Breast epithelium (tissue), 4 donors: ENCODE measurements around the gene CDK5RAP2. TPM values are rescaled to one million over a fixed set of nuclear protein-coding genes. Genes with fewer than 3 reads are reported as not detected.
A peak's percentile ranks its signal among the peaks of the same experiment; 100 is the strongest.

ENCODE experiments used
- DNase-seq, 2 donors: peaks; one replicate each; pipeline ENCODE4 v3.0.0-alpha.2; 2019; ENCODE audit warnings: low spot score in 2 of 2
- H3K27ac ChIP-seq, 2 donors: fragments of 200-600 bp; sonication (generic) in 1 of 2; one replicate each; pipeline ENCODE4 v1.5.1; 2016 to 2019; ENCODE audit warnings: mild to moderate bottlenecking in 1 of 2
- H3K27me3 ChIP-seq, 2 donors: fragments of 200-600 bp; sonication (generic) in 1 of 2; one replicate each; pipeline versions ENCODE4 v1.5.1 to v1.6.0; 2017 to 2019; ENCODE audit warnings: control low read depth in 1 of 2, mild to moderate bottlenecking in 1 of 2
- H3K36me3 ChIP-seq: fragments of 200-600 bp; one replicate; pipeline ENCODE4 v1.5.1; 2019
- H3K4me1 ChIP-seq, 2 donors: fragments of 200-600 bp; sonication (generic); one replicate each; pipeline ENCODE4 v1.5.1; 2016 to 2019; ENCODE audit warnings: control low read depth in 1 of 2
- H3K4me3 ChIP-seq, 3 donors: fragments of 200-600 bp; sonication (generic); 1 replicate in 2 of 3; 2 replicates in 1 of 3; pipeline ENCODE4 v1.5.1; 2016 to 2019; ENCODE audit warnings: mild to moderate bottlenecking in 3 of 3, moderate library complexity in 2 of 3
- H3K9me3 ChIP-seq, 2 donors: fragments of 200-600 bp; sonication (generic) in 1 of 2; one replicate each; pipeline ENCODE4 v1.5.1; 2016 to 2019; ENCODE audit warnings: control low read depth in 1 of 2
- CTCF ChIP-seq, 3 donors: fragments of 450-650 bp; IDR thresholded peaks; one replicate each; pipeline ENCODE4 v1.5.1; 2016 to 2017; ENCODE audit warnings: antibody characterized with exemption in 3 of 3, mild to moderate bottlenecking in 3 of 3, moderate library complexity in 3 of 3
- POLR2A ChIP-seq: fragments of 450-650 bp; IDR thresholded peaks from one replicate; pipeline ENCODE4 v1.6.1; 2016; ENCODE audit warnings: antibody characterized with exemption, mild to moderate bottlenecking, moderate library complexity
- POLR2AphosphoS5 ChIP-seq, 3 donors: sonication (generic); formaldehyde crosslinking; IDR thresholded peaks; one replicate each; pipeline ENCODE4 v1.6.1; 2017; ENCODE audit warnings: antibody characterized with exemption in 3 of 3
- intact Hi-C: fragments of 100-400 bp; cut with DNase I; formaldehyde crosslinking; loops from one replicate; pipeline ENCODE4 v1.15.1; 2023; ENCODE audit warnings: low total_unique reads
- total RNA-seq, 3 donors: library from RNA; depleted of rRNA; stranded (reverse); fragments of >200 nt; gene quantifications; one replicate each; pipeline ENCODE4 v1.1.0, GENCODE V29; 2016

CDK5RAP2 gene
- total RNA-seq, 3 donors from 2014 or later: 44.5 to 77.4 (median 60.6) TPM

- Histone ChIP-seq H3K27ac (no peak overlapping the region), H3K36me3 (no peaks in the 10 kb centered on the region), H3K4me3 (no peak overlapping the region), H3K9me3 (no peaks in the 10 kb centered on the region), H3K27me3 (no peaks in the 10 kb centered on the region), H3K4me1 (no peaks in the 10 kb centered on the region)
- DNase-seq: no peak
- intact Hi-C loops: no loop called here
- TF ChIP-seq POLR2A: no peak
- TF ChIP-seq CTCF (IDR thresholded peaks at IDR 0.05): no peak
- TF ChIP-seq POLR2AphosphoS5 (IDR thresholded peaks at IDR 0.05): no peak
These were observed 145.4 kb downstream of the CDK5RAP2 start for GRCh38 chr9:120434532-120434931.

- H3K4me3 ChIP-seq: no peak overlapping the region
- H3K36me3 ChIP-seq: no peaks in the 10 kb centered on the region
- no peaks in the 10 kb centered on the region for H3K4me1 ChIP-seq
- intact Hi-C loops: no loop called here
- no peak overlapping the region for H3K27ac ChIP-seq
- no peak for DNase-seq
- no peaks in the 10 kb centered on the region for H3K9me3 ChIP-seq
- H3K27me3 ChIP-seq: no peaks in the 10 kb centered on the region
- TF ChIP-seq POLR2AphosphoS5 (IDR thresholded peaks at IDR 0.05): no peak
- TF ChIP-seq POLR2A: no peak
- no peak for TF ChIP-seq CTCF (IDR thresholded peaks at IDR 0.05)
These were observed 146.3 kb downstream of the CDK5RAP2 start for GRCh38 chr9:120433701-120434100.

DNA sequence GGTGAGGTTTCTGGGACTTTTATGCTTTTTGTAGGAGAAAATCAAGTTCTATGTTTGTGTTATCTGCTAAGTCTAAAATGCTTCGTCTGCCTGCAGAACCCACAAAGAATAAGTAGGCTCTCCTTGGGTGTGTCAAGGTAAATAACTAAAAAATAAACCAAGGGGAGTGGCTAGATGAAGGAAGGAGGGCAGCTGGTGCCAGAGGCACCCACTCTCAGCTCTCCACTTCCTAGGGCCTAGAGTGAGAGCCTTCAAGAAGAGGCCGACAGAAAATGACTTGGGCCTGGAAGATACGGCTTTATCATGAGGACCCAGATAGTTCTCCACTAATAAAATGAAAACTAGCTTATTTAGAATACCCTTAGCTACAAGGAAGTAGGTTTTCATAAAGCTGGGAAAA lies 147.4 kb downstream of the CDK5RAP2 start:
- intact Hi-C loops: no loop called here
- peak overlapping the region in 1 of 2 donors; percentile 26 for H3K27ac ChIP-seq
- H3K27me3 ChIP-seq: no peaks in the 10 kb centered on the region

DNA sequence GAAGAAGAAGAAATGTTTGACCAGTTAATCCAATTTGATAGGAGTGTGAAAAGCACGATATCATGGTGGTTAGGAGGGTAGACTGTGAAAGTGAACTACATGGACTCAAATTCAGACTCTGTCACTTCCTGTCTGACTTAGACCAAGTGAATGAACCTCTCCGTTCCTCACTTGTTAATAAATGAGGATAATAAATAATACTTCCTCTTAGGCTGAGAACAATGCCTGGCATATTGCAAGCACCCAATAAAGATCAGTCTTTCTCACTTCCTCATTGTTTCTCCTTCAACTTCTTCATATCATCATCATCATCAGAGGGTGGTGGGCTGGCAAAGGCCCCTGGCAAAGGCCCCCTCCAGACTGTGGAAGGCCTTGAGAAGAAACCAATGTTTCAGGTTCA lies 148.7 kb downstream of the CDK5RAP2 start:
- DNase-seq: no peak
- TF ChIP-seq CTCF (IDR thresholded peaks at IDR 0.05) (no peak), POLR2A (no peak), POLR2AphosphoS5 (IDR thresholded peaks at IDR 0.05) (no peak)
- Histone ChIP-seq H3K9me3 (no peaks in the 10 kb centered on the region), H3K4me1 (no peaks in the 10 kb centered on the region), H3K27ac (peak overlapping the region in 1 of 2 donors; percentile 42), H3K4me3 (no peak overlapping the region), H3K36me3 (no peaks in the 10 kb centered on the region), H3K27me3 (no peaks in the 10 kb centered on the region)
- intact Hi-C loops: no loop called here

More for the DNA sequence above, 147.4 kb downstream of the CDK5RAP2 start:
- no peaks in the 10 kb centered on the region for H3K36me3 ChIP-seq
- no peaks in the 10 kb centered on the region for H3K4me1 ChIP-seq
- no peak overlapping the region for H3K4me3 ChIP-seq
- no peaks in the 10 kb centered on the region for H3K9me3 ChIP-seq
- no peak for TF ChIP-seq POLR2AphosphoS5 (IDR thresholded peaks at IDR 0.05)
- TF ChIP-seq CTCF (IDR thresholded peaks at IDR 0.05): no peak
- TF ChIP-seq POLR2A: no peak
- no peak for DNase-seq

GRCh38 chr9:120424248-120424647 lies 155.7 kb downstream of the CDK5RAP2 start:
- Histone ChIP-seq H3K4me1 (no peaks in the 10 kb centered on the region), H3K9me3 (no peaks in the 10 kb centered on the region), H3K27me3 (no peaks in the 10 kb centered on the region), H3K27ac (no peak overlapping the region), H3K4me3 (no peak overlapping the region), H3K36me3 (no peaks in the 10 kb centered on the region)
- intact Hi-C loops: no loop called here
- DNase-seq: no peak
- TF ChIP-seq POLR2A: no peak
- TF ChIP-seq POLR2AphosphoS5 (IDR thresholded peaks at IDR 0.05): no peak
- no peak for TF ChIP-seq CTCF (IDR thresholded peaks at IDR 0.05)
